ENCODE measurements around the gene LIMS4.
"Not testable (repeated sequence)": the region's sequence is repeated elsewhere in the genome, so short reads cannot be mapped to it uniquely, and the experiment has no call there.

LIMS4 gene

DNA sequence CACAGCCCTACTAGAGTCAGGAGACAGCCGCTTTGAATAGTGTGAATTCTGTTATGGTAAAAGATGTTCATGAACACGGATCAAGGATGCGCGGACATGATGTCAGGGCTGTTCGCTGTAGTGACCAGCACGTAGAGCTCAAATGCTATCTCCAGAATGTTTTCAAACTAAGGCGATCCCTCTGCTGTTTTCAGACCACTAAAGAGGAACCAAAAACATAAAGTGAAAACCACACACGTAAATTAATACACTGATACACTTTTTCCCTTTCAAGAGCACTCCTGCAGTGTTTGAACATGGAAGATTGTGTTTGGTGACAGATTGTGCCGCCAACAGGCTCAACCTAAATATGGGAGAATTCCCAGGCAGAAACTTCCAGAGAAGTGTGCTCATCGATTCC is 73.2 kb downstream of the LIMS4 start:
- DNase-seq (ENCODE audit: low read depth); H3K4me3 ChIP-seq (ENCODE audit: low read depth, low read length): not testable (repeated sequence)

- DNase-seq (ENCODE audit: low read depth); H3K4me3 ChIP-seq (ENCODE audit: low read depth, low read length): not testable (repeated sequence)
These were observed 76.6 kb downstream of the LIMS4 start for GRCh38 chr2:110395990-110396389.

All from NB4 (cell line).